Retinal pigment epithelial cell (primary cell): ENCODE results near the gene ABO.

Experiments used
- DNase-seq: peaks from one replicate; pipeline ENCODE4 v3.0.0-alpha.2; 2010; ENCODE audit warnings: low read depth
- H3K4me3 ChIP-seq: 2 replicates; pipeline ENCODE4 v1.5.1; 2011; ENCODE audit warnings: mild to moderate bottlenecking, low read length, control low read depth, moderate library complexity
- CTCF ChIP-seq: conservative IDR thresholded peaks from 2 replicates; pipeline ENCODE4 v1.5.1; 2011; ENCODE audit warnings: low read depth, low read length, control low read depth, inconsistent platforms

The ABO gene

GRCh38 chr9:133315997-133316396, 41.0 kb upstream of the ABO start:
- no peak for DNase-seq
- no peak overlapping the region for H3K4me3 ChIP-seq
- no peak for TF ChIP-seq CTCF

- TF ChIP-seq CTCF: no peak
- DNase-seq: no peak
- no peak overlapping the region for H3K4me3 ChIP-seq
Measured at GRCh38 chr9:133309608-133310007, 34.6 kb upstream of the ABO start.

GRCh38 chr9:133307301-133307700, 32.3 kb upstream of the ABO start:
- DNase-seq: no peak
- H3K4me3 ChIP-seq: no peak overlapping the region
- no peak for TF ChIP-seq CTCF

GRCh38 chr9:133306242-133307204, 31.5 kb upstream of the ABO start:
- no peak for DNase-seq
- TF ChIP-seq CTCF: no peak
- H3K4me3 ChIP-seq: no peak overlapping the region

GRCh38 chr9:133305731-133306130, 30.7 kb upstream of the ABO start:
- H3K4me3 ChIP-seq: no peak overlapping the region
- no peak for DNase-seq
- no peak for TF ChIP-seq CTCF

GRCh38 chr9:133304477-133305377, 29.7 kb upstream of the ABO start:
- DNase-seq: no peak
- H3K4me3 ChIP-seq: no peak overlapping the region
- TF ChIP-seq CTCF: no peak
